T-cell (primary cell): ENCODE data around the gene QTRT2. TPM values are rescaled to one million over a fixed set of nuclear protein-coding genes. Genes with fewer than 3 reads are reported as not detected.

Experiments
- ATAC-seq, 4 experiments: fragments of 200-7000 bp in 3 of 4; fragments of 150-1000 bp in 1 of 4; cut with Tn5 transposase; replicated peaks in 1 of 4; 1 replicate in 3 of 4; 2 replicates in 1 of 4; pipeline ENCODE4 v1.10.0; 2021; ENCODE audit warnings: moderate library complexity in 3 of 4, mild to moderate bottlenecking in 2 of 4, moderate number of reproducible peaks in 1 of 4
- CTCF ChIA-PET, 2 donors: fragments of 300-600 bp; sonication (Branson Sonifier 250); formaldehyde crosslinking; loops; one replicate each; lab custom pipeline; 2022; ENCODE audit warnings: antibody characterized with exemption in 2 of 2; lab: Charles Lee
- POLR2A ChIA-PET, 2 donors: fragments of 300-600 bp; sonication (Branson Sonifier 250); formaldehyde crosslinking; loops; one replicate each; lab custom pipeline; 2022; ENCODE audit warnings: antibody characterized with exemption in 2 of 2; lab: Charles Lee
- DNase-seq, 35 experiments: peaks; one replicate each; pipeline versions ENCODE4 v3.0.0 to v3.0.0-alpha.2; 2013 to 2023
- H3K27ac ChIP-seq: one replicate; pipeline ENCODE4 v1.5.1; 2013; ENCODE audit warnings: low read length
- H3K27me3 ChIP-seq, 2 experiments: replicated peaks in 1 of 2; 1 replicate in 1 of 2; 2 replicates in 1 of 2; pipeline versions ENCODE4 v1.6.1 to v1.7.0; 2013; ENCODE audit warnings: low read length in 1 of 2, mixed read lengths in 1 of 2; ENCODE audit not compliant: control insufficient read depth in 2 of 2, insufficient read depth in 2 of 2; ENCODE audit errors: extremely low read depth in 1 of 2
- H3K36me3 ChIP-seq, 2 donors: 1 replicate in 1 of 2; 2 replicates in 1 of 2; pipeline versions ENCODE4 v1.6.1 to v1.7.0; 2013; ENCODE audit warnings: low read length in 1 of 2; ENCODE audit not compliant: control insufficient read depth in 2 of 2, insufficient read depth in 1 of 2; ENCODE audit errors: extremely low read depth in 1 of 2
- H3K4me1 ChIP-seq, 2 experiments: 1 replicate in 1 of 2; 2 replicates in 1 of 2; pipeline versions ENCODE4 v1.6.1 to v1.7.0; 2013; ENCODE audit warnings: low read length in 2 of 2, mixed read lengths in 1 of 2; ENCODE audit not compliant: insufficient read depth in 2 of 2, control insufficient read depth in 1 of 2; ENCODE audit errors: extremely low read depth in 1 of 2
- H3K4me3 ChIP-seq, 2 donors: 1 replicate in 1 of 2; 2 replicates in 1 of 2; pipeline versions ENCODE4 v1.5.1 to v1.7.0; 2013; ENCODE audit warnings: mild to moderate bottlenecking in 2 of 2, low read length in 1 of 2, moderate library complexity in 1 of 2; ENCODE audit not compliant: control insufficient read depth in 1 of 2; ENCODE audit errors: extremely low read depth in 1 of 2
- H3K9me3 ChIP-seq: 2 replicates; pipeline ENCODE4 v1.7.0; 2013
- H3K27ac Mint-ChIP-seq, 2 donors: one replicate each; pipeline ENCODE4 v1.8.0; 2020 to 2021; ENCODE audit warnings: mild to moderate bottlenecking in 2 of 2, mixed read lengths in 2 of 2
- H3K27me3 Mint-ChIP-seq, 2 donors: one replicate each; pipeline ENCODE4 v1.8.0; 2021 to 2022; ENCODE audit warnings: mixed read lengths in 2 of 2
- H3K36me3 Mint-ChIP-seq: one replicate; pipeline ENCODE4 v1.8.0; 2021; ENCODE audit warnings: mixed read lengths
- H3K4me1 Mint-ChIP-seq, 3 donors: one replicate each; pipeline ENCODE4 v1.8.0; 2020 to 2022; ENCODE audit warnings: mixed read lengths in 3 of 3, mild to moderate bottlenecking in 1 of 3
- H3K4me3 Mint-ChIP-seq, 3 donors: one replicate each; pipeline ENCODE4 v1.8.0; 2020 to 2022; ENCODE audit warnings: mild to moderate bottlenecking in 3 of 3, mixed read lengths in 3 of 3, moderate library complexity in 3 of 3
- H3K9me3 Mint-ChIP-seq, 3 donors: one replicate each; pipeline ENCODE4 v1.8.0; 2020 to 2022; ENCODE audit warnings: mixed read lengths in 3 of 3
- WGBS: methylation state at CpG from one replicate; pipeline ENCODE4 v1.1.5; 2013; ENCODE audit warnings: missing lambda C conversion rate; ENCODE audit not compliant: insufficient coverage; 5-methylcytosine and 5-hydroxymethylcytosine counted together
- total RNA-seq, 35 experiments: library from RNA in 6 of 35; stranded (reverse) in 6 of 35; fragments of 120-200 nt in 1 of 35; gene quantifications; one replicate each; pipeline versions ENCODE4 v1.2.1 to v1.2.4 and lab custom pipeline; 2013 to 2026

Gene QTRT2
- total RNA-seq, 5 donors from 2014 or later (not counting 1 experiment from before 2014, with no cell fraction given): 24.3 to 39.1 (median 31.7) TPM

- no peak overlapping the region for H3K27ac ChIP-seq
- no peaks in the 10 kb centered on the region for H3K9me3 ChIP-seq
- no peak overlapping the region for H3K4me3 ChIP-seq
- Mint-ChIP-seq H3K4me3 (no peak overlapping the region), H3K27me3 (no peaks in the 10 kb centered on the region), H3K27ac (no peak overlapping the region), H3K4me1 (no peaks in the 10 kb centered on the region), H3K9me3 (no peaks in the 10 kb centered on the region), H3K36me3 (peaks cover 14% of the 10 kb centered on the region)
- H3K4me1 ChIP-seq: no peaks in the 10 kb centered on the region
- ATAC-seq: no peak
- no peaks in the 10 kb centered on the region for H3K36me3 ChIP-seq
- no peaks in the 10 kb centered on the region for H3K27me3 ChIP-seq
- DNase-seq: no peak
- ChIA-PET CTCF (no interaction called here), POLR2A (no interaction called here)
- WGBS: 86% methylated on average over 2 of the region's 4 CpGs
These were observed 34.3 kb upstream of the QTRT2 start for GRCh38 chr3:114022145-114022802.

GRCh38 chr3:114025451-114025850 lies 31.1 kb upstream of the QTRT2 start:
- Histone ChIP-seq H3K27me3 (no peaks in the 10 kb centered on the region), H3K4me3 (no peak overlapping the region), H3K9me3 (no peaks in the 10 kb centered on the region), H3K27ac (no peak overlapping the region), H3K4me1 (no peaks in the 10 kb centered on the region), H3K36me3 (no peaks in the 10 kb centered on the region)
- H3K9me3 Mint-ChIP-seq: no peaks in the 10 kb centered on the region
- DNase-seq (no peak), ATAC-seq (no peak)
- ChIA-PET POLR2A (no interaction called here), CTCF (no interaction called here)
- H3K36me3 Mint-ChIP-seq: peaks cover 18% of the 10 kb centered on the region
- no peaks in the 10 kb centered on the region for H3K4me1 Mint-ChIP-seq
- no peak overlapping the region for H3K27ac Mint-ChIP-seq
- no peak overlapping the region for H3K4me3 Mint-ChIP-seq
- 95% methylated on average over 2 of the region's 2 CpGs for WGBS
- no peaks in the 10 kb centered on the region for H3K27me3 Mint-ChIP-seq

GRCh38 chr3:114026331-114026730 lies 30.2 kb upstream of the QTRT2 start:
- ChIA-PET CTCF (no interaction called here), POLR2A (no interaction called here)
- Histone ChIP-seq H3K4me3 (no peak overlapping the region), H3K27ac (no peak overlapping the region), H3K27me3 (no peaks in the 10 kb centered on the region), H3K36me3 (no peaks in the 10 kb centered on the region), H3K4me1 (no peaks in the 10 kb centered on the region), H3K9me3 (no peaks in the 10 kb centered on the region)
- Mint-ChIP-seq H3K27me3 (no peaks in the 10 kb centered on the region), H3K4me3 (no peak overlapping the region), H3K36me3 (peaks cover 26% of the 10 kb centered on the region), H3K4me1 (no peaks in the 10 kb centered on the region), H3K9me3 (no peaks in the 10 kb centered on the region), H3K27ac (no peak overlapping the region)
- ATAC-seq: no peak
- no CpG with 5 or more reads among the region's 2 CpGs for WGBS
- DNase-seq: no peak

- no peak for DNase-seq
- Mint-ChIP-seq H3K4me3 (no peak overlapping the region), H3K27ac (no peak overlapping the region), H3K9me3 (peaks cover 0 to 3% (median 0%) of the 10 kb centered on the region in 3 donors), H3K27me3 (no peaks in the 10 kb centered on the region), H3K36me3 (peaks cover 58% of the 10 kb centered on the region), H3K4me1 (no peaks in the 10 kb centered on the region)
- Histone ChIP-seq H3K9me3 (no peaks in the 10 kb centered on the region), H3K27ac (no peak overlapping the region), H3K4me3 (no peak overlapping the region), H3K36me3 (peaks cover 0 to 8% of the 10 kb centered on the region in 2 donors), H3K27me3 (no peaks in the 10 kb centered on the region), H3K4me1 (no peaks in the 10 kb centered on the region)
- POLR2A ChIA-PET: no interaction called here
- CTCF ChIA-PET: no interaction called here
- WGBS: no CpG with 5 or more reads among the region's 1 CpG
- ATAC-seq: no peak
These were observed 22.8 kb upstream of the QTRT2 start for GRCh38 chr3:114033721-114034120.

- DNase-seq (no peak), ATAC-seq (no peak)
- Histone ChIP-seq H3K36me3 (peaks cover 0 to 8% of the 10 kb centered on the region in 2 donors), H3K4me3 (no peak overlapping the region), H3K27ac (no peak overlapping the region), H3K4me1 (no peaks in the 10 kb centered on the region), H3K27me3 (no peaks in the 10 kb centered on the region), H3K9me3 (no peaks in the 10 kb centered on the region)
- no peak overlapping the region for H3K4me3 Mint-ChIP-seq
- H3K27ac Mint-ChIP-seq: no peak overlapping the region
- H3K36me3 Mint-ChIP-seq: peaks cover 57% of the 10 kb centered on the region
- peaks cover 0 to 4% (median 0%) of the 10 kb centered on the region in 3 donors for H3K9me3 Mint-ChIP-seq
- H3K4me1 Mint-ChIP-seq: no peaks in the 10 kb centered on the region
- no peaks in the 10 kb centered on the region for H3K27me3 Mint-ChIP-seq
- ChIA-PET CTCF (no interaction called here), POLR2A (no interaction called here)
These were observed 22.3 kb upstream of the QTRT2 start for GRCh38 chr3:114034211-114034610.

- H3K4me1 ChIP-seq: no peaks in the 10 kb centered on the region
- Mint-ChIP-seq H3K4me3 (no peak overlapping the region), H3K9me3 (peaks cover 0 to 4% (median 0%) of the 10 kb centered on the region in 3 donors), H3K36me3 (peaks cover 55% of the 10 kb centered on the region), H3K4me1 (no peaks in the 10 kb centered on the region), H3K27ac (no peak overlapping the region), H3K27me3 (no peaks in the 10 kb centered on the region)
- ATAC-seq (no peak), DNase-seq (no peak)
- H3K27me3 ChIP-seq: no peaks in the 10 kb centered on the region
- H3K9me3 ChIP-seq: no peaks in the 10 kb centered on the region
- H3K27ac ChIP-seq: no peak overlapping the region
- ChIA-PET CTCF (no interaction called here), POLR2A (no interaction called here)
- 100% methylated on average over 2 of the region's 5 CpGs for WGBS
- H3K4me3 ChIP-seq: no peak overlapping the region
- peaks cover 0 to 8% of the 10 kb centered on the region in 2 donors for H3K36me3 ChIP-seq
These were observed 21.6 kb upstream of the QTRT2 start for GRCh38 chr3:114034787-114035545.
